Ovary (tissue), 9 donors: ENCODE data around the gene HDDC3. TPM values are rescaled to one million over a fixed set of nuclear protein-coding genes. Genes with fewer than 3 reads are reported as not detected.

ENCODE experiments used
- DNase-seq, 5 donors: peaks; one replicate each; pipeline ENCODE4 v3.0.0-alpha.2; 2019 to 2020
- H3K27ac ChIP-seq, 2 donors: fragments of 200-600 bp; one replicate each; pipeline versions ENCODE4 v1.5.1 to v1.8.0; 2019 to 2022
- H3K27me3 ChIP-seq: fragments of 200-600 bp; one replicate; pipeline ENCODE4 v1.8.0; 2022
- H3K36me3 ChIP-seq: fragments of 200-600 bp; sonication (generic); one replicate; pipeline ENCODE4 v1.5.1; 2019
- H3K4me1 ChIP-seq: one replicate; pipeline ENCODE4 v1.8.1; 2013; ENCODE audit warnings: mild to moderate bottlenecking, moderate library complexity; ENCODE audit not compliant: insufficient read depth
- H3K4me3 ChIP-seq: fragments of 200-600 bp; sonication (generic); one replicate; pipeline ENCODE4 v1.5.1; 2017
- H3K9me3 ChIP-seq, 2 donors: fragments of 200-600 bp in 1 of 2; sonication (generic) in 1 of 2; one replicate each; pipeline versions ENCODE4 v1.5.1 to v1.8.1; 2013 to 2019; ENCODE audit warnings: mild to moderate bottlenecking in 1 of 2, moderate library complexity in 1 of 2
- EP300 ChIP-seq: sonication (generic); formaldehyde crosslinking; IDR thresholded peaks from one replicate; pipeline ENCODE4 v1.6.1; 2017; ENCODE audit warnings: antibody characterized with exemption
- POLR2A ChIP-seq: fragments of 450-650 bp; IDR thresholded peaks from one replicate; pipeline ENCODE4 v1.6.1; 2017; ENCODE audit warnings: antibody characterized with exemption, mild to moderate bottlenecking, moderate library complexity
- WGBS, 3 donors: extraction: QIAGEN DNeasy Blood & Tissue Kit in 1 of 3; methylation state at CpG; one replicate each; pipeline versions ENCODE4 v1.1.5 to v1.1.7; 2013 to 2017; 5-methylcytosine and 5-hydroxymethylcytosine counted together
- intact Hi-C, 4 donors: fragments of 100-400 bp; cut with DNase I; formaldehyde crosslinking; loops; one replicate each; pipeline versions ENCODE4 v1.11.0 to v1.15.1; 2022 to 2023
- polyA plus RNA-seq, 2 donors: library from polyadenylated mRNA; stranded (reverse); fragments of 200-250 nt in 1 of 2; fragments of 350-450 nt in 1 of 2; fragmentation: Illumina TruSeq in 1 of 2; extraction: RNeasy Lipid Tissue Mini Kit (QIAGEN cat#74804) in 1 of 2; gene quantifications; one replicate each; pipeline ENCODE4 v1.2.3, GENCODE V29; 2013 to 2014
- total RNA-seq, 7 donors: library from RNA; depleted of rRNA in 2 of 7; stranded (reverse); fragments of >200 nt in 2 of 7; fragmentation: NEBNext Ultra II Directional in 3 of 7; extraction: Animal tissue kit (Norgen Biotek cat#: 25700) in 3 of 7; gene quantifications; one replicate each; pipeline versions ENCODE4 v1.1.0 to v1.2.4, GENCODE V29; 2016 to 2023
- TF ChIP-seq, protein P1 (sequence below), 3 donors: fragments of 450-650 bp in 2 of 3; fragments of 200-600 bp in 1 of 3; IDR thresholded peaks; one replicate each; pipeline versions ENCODE4 v1.5.1 to v1.8.0; 2016 to 2022; ENCODE audit warnings: antibody characterized with exemption in 3 of 3, mild to moderate bottlenecking in 1 of 3
- donor health status: DM: no; HTN: no; CAD: no; lungs with moderate emphysema.
- donor health status: DM: no; HTN: no; CAD: no.
- donor health status: Bipolar disorder and iron deficiency.
- donor health status: DM: yes; HTN: yes; CAD: no.
- donor health status: DM: no; HTN: no; CAD: no.
- donor health status: DM: yes; HTN: yes; CAD: no.

The HDDC3 gene
- total and polyA plus RNA-seq, 9 donors = 11.7 to 17.2 (median 13.2) TPM

DNA sequence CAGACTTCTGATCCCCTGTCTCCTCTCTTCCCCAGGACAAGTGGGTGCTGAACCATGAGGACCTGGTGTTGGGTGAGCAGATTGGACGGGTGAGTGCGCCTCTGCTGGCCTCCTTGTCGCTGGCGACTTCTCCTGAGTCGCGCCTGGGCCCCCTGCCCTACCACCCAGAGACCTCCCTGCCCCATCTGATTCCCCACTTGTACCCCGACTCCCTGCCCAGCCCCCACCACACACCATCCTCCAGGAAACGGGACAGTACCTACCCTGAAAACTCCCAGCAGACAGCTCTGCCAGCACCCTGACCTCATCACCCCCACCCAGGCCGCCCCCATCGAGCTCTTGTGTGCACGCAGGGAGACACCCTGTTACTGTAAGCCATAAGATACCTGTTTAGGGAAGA lies 40.3 kb downstream of the HDDC3 start:
- TF ChIP-seq POLR2A = no peak
- TF ChIP-seq, protein P1, sequence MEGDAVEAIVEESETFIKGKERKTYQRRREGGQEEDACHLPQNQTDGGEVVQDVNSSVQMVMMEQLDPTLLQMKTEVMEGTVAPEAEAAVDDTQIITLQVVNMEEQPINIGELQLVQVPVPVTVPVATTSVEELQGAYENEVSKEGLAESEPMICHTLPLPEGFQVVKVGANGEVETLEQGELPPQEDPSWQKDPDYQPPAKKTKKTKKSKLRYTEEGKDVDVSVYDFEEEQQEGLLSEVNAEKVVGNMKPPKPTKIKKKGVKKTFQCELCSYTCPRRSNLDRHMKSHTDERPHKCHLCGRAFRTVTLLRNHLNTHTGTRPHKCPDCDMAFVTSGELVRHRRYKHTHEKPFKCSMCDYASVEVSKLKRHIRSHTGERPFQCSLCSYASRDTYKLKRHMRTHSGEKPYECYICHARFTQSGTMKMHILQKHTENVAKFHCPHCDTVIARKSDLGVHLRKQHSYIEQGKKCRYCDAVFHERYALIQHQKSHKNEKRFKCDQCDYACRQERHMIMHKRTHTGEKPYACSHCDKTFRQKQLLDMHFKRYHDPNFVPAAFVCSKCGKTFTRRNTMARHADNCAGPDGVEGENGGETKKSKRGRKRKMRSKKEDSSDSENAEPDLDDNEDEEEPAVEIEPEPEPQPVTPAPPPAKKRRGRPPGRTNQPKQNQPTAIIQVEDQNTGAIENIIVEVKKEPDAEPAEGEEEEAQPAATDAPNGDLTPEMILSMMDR (IDR thresholded peaks at IDR 0.05) = no peak
- no peaks in the 10 kb centered on the region for H3K36me3 ChIP-seq

DNA sequence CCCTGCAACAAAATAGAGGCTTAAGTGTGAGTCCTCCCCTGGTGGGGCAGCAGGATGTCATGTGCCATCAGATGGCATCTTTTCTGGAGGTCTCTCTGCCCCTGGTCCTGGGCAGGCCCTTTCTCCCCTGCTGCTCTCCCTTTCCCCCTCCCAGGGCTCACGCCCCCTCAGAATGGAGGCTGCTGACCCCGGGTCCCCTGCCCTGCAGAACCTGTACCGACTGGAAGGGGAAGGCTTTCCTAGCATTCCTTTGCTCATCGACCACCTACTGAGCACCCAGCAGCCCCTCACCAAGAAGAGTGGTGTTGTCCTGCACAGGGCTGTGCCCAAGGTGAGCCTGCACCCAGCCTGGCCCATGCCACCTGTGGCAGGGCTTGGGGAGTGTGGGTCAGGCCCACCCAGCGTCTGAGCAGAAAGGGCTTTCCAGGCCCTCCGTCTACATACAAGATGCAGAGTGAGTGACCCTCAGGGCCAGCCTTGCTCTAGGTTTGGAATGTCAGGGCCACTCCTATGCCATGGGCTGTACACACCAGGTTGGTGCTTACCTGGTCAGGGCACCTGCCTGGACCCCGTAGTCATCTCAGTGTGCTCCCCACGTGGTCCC lies 40.9 kb downstream of the HDDC3 start:
- TF ChIP-seq, protein P1 (IDR thresholded peaks at IDR 0.05) = no peak
- TF ChIP-seq POLR2A (no peak), EP300 (no peak)
- H3K9me3 ChIP-seq = no peaks in the 10 kb centered on the region
- intact Hi-C loops = no loop called here
- no peaks in the 10 kb centered on the region for H3K4me1 ChIP-seq
- no peaks in the 10 kb centered on the region for H3K27me3 ChIP-seq
- H3K36me3 ChIP-seq = no peaks in the 10 kb centered on the region
- WGBS, 3 donors = 82 to 88% (median 83%) methylated on average over 8 of the region's 8 CpGs
- no peak overlapping the region for H3K27ac ChIP-seq
- no peak for DNase-seq
- H3K4me3 ChIP-seq = no peak overlapping the region

More for the DNA sequence above, 40.3 kb downstream of the HDDC3 start:
- WGBS, 3 donors = 90 to 93% (median 91%) methylated on average over 11 of the region's 11 CpGs
- no peak for DNase-seq
- H3K27me3 ChIP-seq = no peaks in the 10 kb centered on the region
- H3K4me1 ChIP-seq = no peaks in the 10 kb centered on the region
- intact Hi-C loops = no loop called here
- H3K9me3 ChIP-seq = no peaks in the 10 kb centered on the region
- H3K4me3 ChIP-seq = no peak overlapping the region
- no peak overlapping the region for H3K27ac ChIP-seq

DNA sequence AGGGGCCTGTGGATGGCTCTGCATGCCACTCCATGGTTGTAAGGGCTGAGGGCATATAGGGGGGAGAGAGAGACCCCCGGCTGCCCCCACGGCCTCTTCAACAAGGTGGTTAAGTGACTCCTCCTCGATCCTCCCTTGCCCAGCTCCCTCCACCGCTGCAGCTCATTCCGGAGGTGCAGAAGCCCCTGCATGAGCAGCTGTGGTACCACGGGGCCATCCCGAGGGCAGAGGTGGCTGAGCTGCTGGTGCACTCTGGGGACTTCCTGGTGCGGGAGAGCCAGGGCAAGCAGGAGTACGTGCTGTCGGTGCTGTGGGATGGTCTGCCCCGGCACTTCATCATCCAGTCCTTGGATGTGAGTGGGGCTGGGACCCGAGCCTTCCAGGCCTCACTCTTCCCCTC lies 41.5 kb downstream of the HDDC3 start:
- H3K9me3 ChIP-seq = no peaks in the 10 kb centered on the region
- peaks cover under 1% of the 10 kb centered on the region for H3K4me1 ChIP-seq
- TF ChIP-seq, protein P1 (IDR thresholded peaks at IDR 0.05) = no peak
- no peak for TF ChIP-seq POLR2A
- TF ChIP-seq EP300 = no peak
- DNase-seq = no peak
- no peak overlapping the region for H3K27ac ChIP-seq
- WGBS, 3 donors = 80 to 82% (median 80%) methylated on average over 11 to 12 of the region's 12 CpGs
- no peaks in the 10 kb centered on the region for H3K27me3 ChIP-seq
- no peaks in the 10 kb centered on the region for H3K36me3 ChIP-seq
- intact Hi-C loops = no loop called here
- H3K4me3 ChIP-seq = no peak overlapping the region

DNA sequence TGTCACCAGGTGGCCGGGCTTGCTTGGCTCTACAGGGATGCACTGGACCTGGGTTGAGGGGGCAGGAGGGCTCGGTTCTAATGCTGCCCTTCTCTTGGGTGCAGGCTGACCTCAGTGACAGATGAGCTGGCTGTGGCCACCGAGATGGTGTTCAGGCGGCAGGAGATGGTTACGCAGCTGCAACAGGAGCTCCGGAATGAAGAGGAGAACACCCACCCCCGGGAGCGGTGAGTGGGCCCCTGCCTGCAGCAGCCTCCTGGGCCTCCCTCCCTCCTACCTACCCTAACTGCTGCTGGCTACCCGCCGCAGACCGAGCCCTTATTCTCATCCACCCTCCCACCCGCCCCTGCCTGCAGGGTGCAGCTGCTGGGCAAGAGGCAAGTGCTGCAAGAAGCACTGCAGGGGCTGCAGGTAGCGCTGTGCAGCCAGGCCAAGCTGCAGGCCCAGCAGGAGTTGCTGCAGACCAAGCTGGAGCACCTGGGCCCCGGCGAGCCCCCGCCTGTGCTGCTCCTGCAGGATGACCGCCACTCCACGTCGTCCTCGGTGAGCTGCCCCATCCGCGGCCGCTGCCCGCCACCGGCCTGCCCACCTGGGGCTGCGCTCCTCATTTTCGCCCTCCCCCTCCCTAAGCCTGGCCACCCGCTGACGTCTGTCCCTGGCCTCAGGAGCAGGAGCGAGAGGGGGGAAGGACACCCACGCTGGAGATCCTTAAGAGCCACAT lies 42.5 kb downstream of the HDDC3 start:
- no peak for DNase-seq
- 82 to 87% (median 85%) methylated on average over 31 of the region's 31 CpGs for WGBS, 3 donors
- Histone ChIP-seq H3K27me3 (no peaks in the 10 kb centered on the region), H3K27ac (no peak overlapping the region), H3K36me3 (no peaks in the 10 kb centered on the region), H3K9me3 (no peaks in the 10 kb centered on the region), H3K4me3 (no peak overlapping the region), H3K4me1 (peaks cover 7% of the 10 kb centered on the region)
- intact Hi-C loops = loop anchor here in 2 of 4 donors (5.0 kb wide), 3 partner anchors 173 to 568 kb away; partner anchors contain the start of gene BLM (in 1 of the 2)
- TF ChIP-seq EP300 (no peak), POLR2A (no peak)
- TF ChIP-seq, protein P1 (IDR thresholded peaks at IDR 0.05) = no peak
